ENCODE data around the gene KLHL22. TPM values are rescaled to one million over a fixed set of nuclear protein-coding genes. Genes with fewer than 3 reads are reported as not detected.

KLHL22 gene
- total and polyA plus RNA-seq, 2 of the 8 experiments (the other 6 are each of a cell fraction or from before 2014, with no cell fraction given), result 9.4 to 16.2 TPM

DNA sequence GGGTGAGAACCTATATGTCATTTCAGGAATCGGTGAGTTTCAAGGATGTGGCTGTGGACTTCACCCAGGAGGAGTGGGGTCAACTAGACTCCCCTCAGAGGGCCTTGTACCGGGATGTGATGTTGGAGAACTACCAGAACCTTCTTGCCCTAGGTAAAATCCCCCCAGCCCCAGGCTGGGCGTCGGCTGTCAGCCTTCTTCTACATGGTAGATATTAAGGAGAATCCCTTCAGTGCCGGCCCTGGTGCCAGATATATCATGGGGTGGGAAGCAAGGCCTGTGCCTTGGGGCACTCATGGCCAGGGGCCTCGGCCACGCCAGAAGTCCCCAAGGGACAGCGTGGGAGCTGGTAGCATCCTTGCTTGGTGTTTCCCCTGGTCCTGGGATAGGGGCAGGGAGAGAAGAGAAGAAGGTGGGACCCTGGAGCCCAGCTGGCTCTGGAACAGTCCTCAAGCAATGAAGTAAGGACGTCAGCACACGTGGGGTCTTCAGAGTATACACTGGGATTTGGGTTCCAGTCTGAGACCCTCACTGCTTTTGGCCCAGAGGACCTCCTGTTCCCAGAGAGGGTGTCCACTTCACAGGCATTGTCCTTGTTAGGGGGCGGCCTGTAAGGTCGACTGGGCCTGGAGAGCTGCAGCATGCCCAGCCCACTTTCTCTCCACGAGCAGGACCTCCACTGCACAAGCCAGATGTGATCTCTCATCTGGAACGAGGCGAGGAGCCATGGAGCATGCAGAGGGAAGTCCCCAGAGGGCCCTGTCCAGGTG is 94.8 kb downstream of the KLHL22 start (continued):
- TF ChIP-seq, protein P1, sequence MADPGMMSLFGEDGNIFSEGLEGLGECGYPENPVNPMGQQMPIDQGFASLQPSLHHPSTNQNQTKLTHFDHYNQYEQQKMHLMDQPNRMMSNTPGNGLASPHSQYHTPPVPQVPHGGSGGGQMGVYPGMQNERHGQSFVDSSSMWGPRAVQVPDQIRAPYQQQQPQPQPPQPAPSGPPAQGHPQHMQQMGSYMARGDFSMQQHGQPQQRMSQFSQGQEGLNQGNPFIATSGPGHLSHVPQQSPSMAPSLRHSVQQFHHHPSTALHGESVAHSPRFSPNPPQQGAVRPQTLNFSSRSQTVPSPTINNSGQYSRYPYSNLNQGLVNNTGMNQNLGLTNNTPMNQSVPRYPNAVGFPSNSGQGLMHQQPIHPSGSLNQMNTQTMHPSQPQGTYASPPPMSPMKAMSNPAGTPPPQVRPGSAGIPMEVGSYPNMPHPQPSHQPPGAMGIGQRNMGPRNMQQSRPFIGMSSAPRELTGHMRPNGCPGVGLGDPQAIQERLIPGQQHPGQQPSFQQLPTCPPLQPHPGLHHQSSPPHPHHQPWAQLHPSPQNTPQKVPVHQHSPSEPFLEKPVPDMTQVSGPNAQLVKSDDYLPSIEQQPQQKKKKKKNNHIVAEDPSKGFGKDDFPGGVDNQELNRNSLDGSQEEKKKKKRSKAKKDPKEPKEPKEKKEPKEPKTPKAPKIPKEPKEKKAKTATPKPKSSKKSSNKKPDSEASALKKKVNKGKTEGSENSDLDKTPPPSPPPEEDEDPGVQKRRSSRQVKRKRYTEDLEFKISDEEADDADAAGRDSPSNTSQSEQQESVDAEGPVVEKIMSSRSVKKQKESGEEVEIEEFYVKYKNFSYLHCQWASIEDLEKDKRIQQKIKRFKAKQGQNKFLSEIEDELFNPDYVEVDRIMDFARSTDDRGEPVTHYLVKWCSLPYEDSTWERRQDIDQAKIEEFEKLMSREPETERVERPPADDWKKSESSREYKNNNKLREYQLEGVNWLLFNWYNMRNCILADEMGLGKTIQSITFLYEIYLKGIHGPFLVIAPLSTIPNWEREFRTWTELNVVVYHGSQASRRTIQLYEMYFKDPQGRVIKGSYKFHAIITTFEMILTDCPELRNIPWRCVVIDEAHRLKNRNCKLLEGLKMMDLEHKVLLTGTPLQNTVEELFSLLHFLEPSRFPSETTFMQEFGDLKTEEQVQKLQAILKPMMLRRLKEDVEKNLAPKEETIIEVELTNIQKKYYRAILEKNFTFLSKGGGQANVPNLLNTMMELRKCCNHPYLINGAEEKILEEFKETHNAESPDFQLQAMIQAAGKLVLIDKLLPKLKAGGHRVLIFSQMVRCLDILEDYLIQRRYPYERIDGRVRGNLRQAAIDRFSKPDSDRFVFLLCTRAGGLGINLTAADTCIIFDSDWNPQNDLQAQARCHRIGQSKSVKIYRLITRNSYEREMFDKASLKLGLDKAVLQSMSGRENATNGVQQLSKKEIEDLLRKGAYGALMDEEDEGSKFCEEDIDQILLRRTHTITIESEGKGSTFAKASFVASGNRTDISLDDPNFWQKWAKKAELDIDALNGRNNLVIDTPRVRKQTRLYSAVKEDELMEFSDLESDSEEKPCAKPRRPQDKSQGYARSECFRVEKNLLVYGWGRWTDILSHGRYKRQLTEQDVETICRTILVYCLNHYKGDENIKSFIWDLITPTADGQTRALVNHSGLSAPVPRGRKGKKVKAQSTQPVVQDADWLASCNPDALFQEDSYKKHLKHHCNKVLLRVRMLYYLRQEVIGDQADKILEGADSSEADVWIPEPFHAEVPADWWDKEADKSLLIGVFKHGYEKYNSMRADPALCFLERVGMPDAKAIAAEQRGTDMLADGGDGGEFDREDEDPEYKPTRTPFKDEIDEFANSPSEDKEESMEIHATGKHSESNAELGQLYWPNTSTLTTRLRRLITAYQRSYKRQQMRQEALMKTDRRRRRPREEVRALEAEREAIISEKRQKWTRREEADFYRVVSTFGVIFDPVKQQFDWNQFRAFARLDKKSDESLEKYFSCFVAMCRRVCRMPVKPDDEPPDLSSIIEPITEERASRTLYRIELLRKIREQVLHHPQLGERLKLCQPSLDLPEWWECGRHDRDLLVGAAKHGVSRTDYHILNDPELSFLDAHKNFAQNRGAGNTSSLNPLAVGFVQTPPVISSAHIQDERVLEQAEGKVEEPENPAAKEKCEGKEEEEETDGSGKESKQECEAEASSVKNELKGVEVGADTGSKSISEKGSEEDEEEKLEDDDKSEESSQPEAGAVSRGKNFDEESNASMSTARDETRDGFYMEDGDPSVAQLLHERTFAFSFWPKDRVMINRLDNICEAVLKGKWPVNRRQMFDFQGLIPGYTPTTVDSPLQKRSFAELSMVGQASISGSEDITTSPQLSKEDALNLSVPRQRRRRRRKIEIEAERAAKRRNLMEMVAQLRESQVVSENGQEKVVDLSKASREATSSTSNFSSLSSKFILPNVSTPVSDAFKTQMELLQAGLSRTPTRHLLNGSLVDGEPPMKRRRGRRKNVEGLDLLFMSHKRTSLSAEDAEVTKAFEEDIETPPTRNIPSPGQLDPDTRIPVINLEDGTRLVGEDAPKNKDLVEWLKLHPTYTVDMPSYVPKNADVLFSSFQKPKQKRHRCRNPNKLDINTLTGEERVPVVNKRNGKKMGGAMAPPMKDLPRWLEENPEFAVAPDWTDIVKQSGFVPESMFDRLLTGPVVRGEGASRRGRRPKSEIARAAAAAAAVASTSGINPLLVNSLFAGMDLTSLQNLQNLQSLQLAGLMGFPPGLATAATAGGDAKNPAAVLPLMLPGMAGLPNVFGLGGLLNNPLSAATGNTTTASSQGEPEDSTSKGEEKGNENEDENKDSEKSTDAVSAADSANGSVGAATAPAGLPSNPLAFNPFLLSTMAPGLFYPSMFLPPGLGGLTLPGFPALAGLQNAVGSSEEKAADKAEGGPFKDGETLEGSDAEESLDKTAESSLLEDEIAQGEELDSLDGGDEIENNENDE (IDR thresholded peaks at IDR 0.05; ENCODE audit: insufficient replicate concordance, low read length), result no peak
- TF ChIP-seq RBBP5 (IDR thresholded peaks at IDR 0.05; ENCODE audit: borderline replicate concordance, low read depth, low read length) (no peak), TAF1 (IDR thresholded peaks at IDR 0.05; ENCODE audit: low read depth, low read length) (no peak), TEAD4 (IDR thresholded peaks at IDR 0.05; ENCODE audit: low read depth, low read length) (no peak), RXRA (IDR thresholded peaks at IDR 0.05; ENCODE audit: insufficient read depth, low read depth, low read length) (no peak), CHD1 (IDR thresholded peaks at IDR 0.05; ENCODE audit: low read depth, low read length) (no peak)
- TF ChIP-seq, protein P2, sequence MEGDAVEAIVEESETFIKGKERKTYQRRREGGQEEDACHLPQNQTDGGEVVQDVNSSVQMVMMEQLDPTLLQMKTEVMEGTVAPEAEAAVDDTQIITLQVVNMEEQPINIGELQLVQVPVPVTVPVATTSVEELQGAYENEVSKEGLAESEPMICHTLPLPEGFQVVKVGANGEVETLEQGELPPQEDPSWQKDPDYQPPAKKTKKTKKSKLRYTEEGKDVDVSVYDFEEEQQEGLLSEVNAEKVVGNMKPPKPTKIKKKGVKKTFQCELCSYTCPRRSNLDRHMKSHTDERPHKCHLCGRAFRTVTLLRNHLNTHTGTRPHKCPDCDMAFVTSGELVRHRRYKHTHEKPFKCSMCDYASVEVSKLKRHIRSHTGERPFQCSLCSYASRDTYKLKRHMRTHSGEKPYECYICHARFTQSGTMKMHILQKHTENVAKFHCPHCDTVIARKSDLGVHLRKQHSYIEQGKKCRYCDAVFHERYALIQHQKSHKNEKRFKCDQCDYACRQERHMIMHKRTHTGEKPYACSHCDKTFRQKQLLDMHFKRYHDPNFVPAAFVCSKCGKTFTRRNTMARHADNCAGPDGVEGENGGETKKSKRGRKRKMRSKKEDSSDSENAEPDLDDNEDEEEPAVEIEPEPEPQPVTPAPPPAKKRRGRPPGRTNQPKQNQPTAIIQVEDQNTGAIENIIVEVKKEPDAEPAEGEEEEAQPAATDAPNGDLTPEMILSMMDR (IDR thresholded peaks at IDR 0.05; ENCODE audit: control extremely low read depth in 1 of 3, insufficient read depth in 1 of 3, low read depth in 1 of 3, low read length in 3 of 3), result no peak

Data from H1 (cell line).